GM18519 (cell line): ENCODE data around the gene LDLR.
A peak's percentile ranks its signal among the peaks of the same experiment; 100 is the strongest.
"Not testable (repeated sequence)": the region's sequence is repeated elsewhere in the genome, so short reads cannot be mapped to it uniquely, and the experiment has no call there.

Experiments
- ATAC-seq: cut with Tn5 transposase; IDR thresholded peaks from one replicate; pipeline ENCODE4 v1.9.1; 2021; ENCODE audit warnings: mild to moderate bottlenecking, moderate library complexity; ENCODE audit not compliant: unreplicated experiment, low FRiP score

The LDLR gene

DNA sequence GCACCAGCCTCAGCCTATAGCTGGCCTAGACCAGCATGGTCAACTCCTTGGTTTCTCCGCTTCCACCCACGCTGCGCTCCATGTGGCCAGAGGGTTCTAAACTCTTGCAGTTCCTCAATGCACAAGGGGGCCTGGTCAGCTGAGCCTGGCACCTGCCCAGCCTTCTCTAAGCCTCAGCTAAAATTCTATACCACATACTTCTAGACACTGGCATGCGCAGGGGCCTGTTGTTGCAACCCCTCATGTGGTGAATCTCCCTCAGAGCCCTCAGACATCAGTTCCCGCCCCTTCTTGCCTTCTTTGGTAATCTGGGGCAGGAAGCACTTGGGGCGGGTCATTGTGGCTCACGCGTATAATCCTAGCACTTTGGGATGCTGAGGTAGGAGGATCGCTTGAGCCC lies 19.7 kb upstream of the LDLR start:
- ATAC-seq: no peak

DNA sequence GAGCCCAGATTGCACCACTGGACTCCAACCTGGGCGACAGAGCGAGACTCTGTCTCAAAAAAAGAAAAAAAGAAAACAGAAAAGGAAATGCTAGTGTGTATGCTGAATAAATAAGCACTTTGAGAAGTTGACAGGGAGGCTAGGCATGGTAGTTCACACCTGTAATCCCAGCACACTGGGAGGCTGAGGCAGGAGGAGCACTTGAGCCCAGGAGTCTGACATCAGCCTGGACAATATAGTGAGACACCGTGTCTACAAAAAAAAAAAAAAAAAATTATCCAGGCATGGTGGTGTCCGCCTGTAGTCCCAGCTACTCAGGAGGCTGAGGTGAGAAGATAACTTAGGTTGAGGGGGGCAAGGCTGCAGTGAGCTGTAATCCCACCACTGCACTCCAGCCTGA lies 19.1 kb upstream of the LDLR start:
- no peak for ATAC-seq

DNA sequence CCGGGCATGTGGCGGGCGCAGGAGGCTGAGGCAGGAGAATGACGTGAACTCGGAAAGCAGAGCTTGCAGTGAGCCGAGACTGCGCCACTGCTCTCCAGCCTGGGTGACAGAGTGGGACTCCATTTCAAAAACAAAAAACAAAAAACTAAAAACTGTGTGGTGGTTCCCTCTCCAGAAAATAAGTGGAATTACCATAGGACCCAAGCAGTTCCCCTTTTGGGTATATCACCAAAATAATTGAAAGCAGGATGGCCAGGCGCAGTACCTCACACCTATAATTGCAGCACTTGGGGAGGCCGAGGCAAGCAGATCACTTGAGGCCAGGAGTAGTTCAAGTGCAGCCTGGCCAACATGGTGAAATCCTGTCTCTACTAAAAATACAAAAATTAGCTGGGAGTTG lies 15.7 kb upstream of the LDLR start:
- ATAC-seq: no peak

DNA sequence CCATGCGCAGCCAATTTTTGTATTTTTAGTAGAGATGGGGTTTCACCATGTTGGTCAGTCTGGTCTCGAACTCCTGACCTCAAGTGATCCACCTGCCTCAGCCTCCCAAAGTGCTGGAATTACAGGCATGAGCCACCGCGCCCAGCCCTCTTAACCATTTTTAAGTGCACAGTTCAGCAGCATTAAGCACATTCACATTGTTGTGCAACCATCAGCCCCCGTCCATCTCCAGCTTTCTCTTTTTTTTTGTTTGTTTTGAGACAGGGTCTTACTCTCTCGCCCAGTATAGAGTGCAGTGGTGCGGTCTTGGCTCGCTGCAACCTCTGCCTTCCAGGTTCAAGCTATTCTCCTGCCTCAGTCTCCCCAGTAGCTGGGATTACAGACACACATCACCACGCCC lies 12.5 kb upstream of the LDLR start:
- ATAC-seq: not testable (repeated sequence)

DNA sequence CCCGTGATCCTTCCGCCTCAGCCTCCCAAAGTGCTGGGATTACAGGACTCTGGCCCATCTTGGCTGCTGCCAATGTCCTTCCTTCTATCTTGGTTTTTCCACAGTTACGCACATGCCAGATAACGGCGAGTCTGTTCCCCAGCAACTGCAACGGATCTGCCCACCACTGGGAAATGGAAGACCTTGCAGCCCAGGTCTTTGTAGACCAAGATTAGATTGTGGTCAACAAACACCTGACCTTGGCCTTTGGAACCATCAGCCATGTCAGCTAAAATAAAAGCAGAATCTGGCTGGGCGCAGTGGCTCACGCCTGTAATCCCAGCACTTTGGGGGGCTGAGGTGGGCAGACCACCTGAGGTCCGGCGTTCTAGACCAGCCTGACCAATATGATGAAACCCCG lies 10.4 kb upstream of the LDLR start:
- no peak for ATAC-seq

DNA sequence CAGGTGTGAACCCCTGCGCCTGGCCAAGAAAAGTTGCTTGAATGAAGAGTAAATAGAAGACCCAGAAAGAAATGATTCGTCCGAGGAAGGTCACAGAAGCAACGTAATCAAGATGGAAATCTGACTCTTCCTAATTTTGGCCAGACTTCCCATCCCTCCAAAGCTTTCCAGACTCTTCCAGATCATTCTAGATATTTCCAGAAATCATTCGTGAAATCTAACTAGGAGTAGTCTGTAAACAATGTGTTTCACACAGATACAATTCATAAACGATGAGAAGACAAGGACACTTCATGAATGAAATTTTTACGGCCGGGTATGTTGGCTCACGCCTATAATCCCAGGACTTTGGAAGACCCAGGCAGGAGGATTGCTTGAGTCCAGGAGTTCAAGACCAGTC lies 9.3 kb upstream of the LDLR start:
- no peak for ATAC-seq

DNA sequence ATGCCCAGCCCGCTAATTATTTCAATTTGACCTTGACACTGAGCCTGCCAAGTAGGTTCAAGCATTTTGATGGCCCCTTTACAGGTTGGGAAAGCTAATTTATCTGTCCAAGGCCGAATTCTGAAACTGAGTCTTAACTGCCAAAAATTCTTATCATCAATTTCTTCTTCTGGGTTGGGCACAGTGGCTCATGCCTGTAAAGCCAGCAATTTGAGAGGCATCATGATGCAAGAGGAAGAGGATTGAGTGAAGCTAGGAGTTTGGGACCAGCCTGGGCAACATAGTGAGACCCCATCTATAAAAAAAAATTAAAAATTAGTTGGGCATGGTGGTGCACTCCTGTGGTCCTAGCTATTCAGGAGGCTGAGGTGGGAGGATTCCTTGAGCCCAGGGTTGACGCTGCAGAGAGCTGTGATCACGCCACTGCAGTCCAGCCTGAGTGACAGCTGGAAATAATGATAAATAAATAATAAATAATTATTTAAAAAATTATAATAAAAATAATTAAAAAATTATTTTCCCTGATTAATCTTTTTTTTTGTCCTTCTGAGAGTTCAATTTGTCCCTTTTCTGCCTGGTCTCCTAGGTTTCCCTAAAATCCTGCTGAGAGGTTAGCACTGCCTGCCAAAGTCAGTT lies 1.3 kb upstream of the LDLR start:
- no peak for ATAC-seq

DNA sequence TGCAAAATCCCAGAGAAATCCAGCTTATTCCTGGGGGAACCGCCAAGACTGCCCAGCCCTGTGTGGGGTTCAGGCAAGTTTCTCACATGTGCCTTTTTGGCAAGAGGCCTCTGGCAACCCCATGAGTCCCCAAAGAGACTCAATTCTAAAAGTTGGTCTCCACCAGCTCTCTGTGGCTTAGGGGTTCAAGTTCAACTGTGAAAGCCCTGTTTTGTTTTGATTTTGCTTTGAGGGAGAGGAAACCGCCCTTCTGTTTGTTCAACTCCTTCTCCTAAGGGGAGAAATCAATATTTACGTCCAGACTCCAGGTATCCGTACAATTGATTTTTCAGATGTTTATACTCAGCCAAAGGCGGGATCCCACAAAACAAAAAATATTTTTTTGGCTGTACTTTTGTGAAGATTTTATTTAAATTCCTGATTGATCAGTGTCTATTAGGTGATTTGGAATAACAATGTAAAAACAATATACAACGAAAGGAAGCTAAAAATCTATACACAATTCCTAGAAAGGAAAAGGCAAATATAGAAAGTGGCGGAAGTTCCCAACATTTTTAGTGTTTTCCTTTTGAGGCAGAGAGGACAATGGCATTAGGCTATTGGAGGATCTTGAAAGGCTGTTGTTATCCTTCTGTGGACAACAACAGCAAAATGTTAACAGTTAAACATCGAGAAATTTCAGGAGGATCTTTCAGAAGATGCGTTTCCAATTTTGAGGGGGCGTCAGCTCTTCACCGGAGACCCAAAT lies 583 bp upstream of the LDLR start:
- no peak for ATAC-seq

DNA sequence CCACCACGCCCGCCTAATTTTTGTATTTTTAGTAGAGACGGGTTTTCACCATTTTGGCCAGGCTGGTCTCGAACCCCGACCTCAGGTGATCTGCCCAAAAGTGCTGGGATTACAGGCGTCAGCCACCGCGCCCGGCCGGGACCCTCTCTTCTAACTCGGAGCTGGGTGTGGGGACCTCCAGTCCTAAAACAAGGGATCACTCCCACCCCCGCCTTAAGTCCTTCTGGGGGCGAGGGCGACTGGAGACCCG lies 676 bp downstream of the LDLR start:
- ATAC-seq: not testable (repeated sequence)

DNA sequence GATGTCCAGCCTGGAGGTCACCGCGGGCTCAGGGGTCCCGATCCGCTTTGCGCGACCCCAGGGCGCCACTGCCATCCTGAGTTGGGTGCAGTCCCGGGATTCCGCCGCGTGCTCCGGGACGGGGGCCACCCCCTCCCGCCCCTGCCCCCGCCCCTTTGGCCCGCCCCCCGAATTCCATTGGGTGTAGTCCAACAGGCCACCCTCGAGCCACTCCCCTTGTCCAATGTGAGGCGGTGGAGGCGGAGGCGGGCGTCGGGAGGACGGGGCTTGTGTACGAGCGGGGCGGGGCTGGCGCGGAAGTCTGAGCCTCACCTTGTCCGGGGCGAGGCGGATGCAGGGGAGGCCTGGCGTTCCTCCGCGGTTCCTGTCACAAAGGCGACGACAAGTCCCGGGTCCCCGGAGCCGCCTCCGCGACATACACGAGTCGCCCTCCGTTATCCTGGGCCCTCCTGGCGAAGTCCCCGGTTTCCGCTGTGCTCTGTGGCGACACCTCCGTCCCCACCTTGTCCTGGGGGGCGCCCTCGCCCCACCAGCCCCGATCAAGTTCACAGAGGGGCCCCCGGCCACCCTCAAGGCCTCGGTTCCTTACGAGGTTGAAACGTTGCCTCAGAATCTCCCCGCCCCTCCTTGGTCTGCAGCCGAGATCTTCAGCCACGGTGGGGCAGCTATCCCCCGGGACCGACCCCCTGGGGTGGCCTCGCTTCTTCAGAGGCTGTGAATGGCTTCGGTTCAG lies 1.2 kb downstream of the LDLR start:
- peak; percentile 44 for ATAC-seq

DNA sequence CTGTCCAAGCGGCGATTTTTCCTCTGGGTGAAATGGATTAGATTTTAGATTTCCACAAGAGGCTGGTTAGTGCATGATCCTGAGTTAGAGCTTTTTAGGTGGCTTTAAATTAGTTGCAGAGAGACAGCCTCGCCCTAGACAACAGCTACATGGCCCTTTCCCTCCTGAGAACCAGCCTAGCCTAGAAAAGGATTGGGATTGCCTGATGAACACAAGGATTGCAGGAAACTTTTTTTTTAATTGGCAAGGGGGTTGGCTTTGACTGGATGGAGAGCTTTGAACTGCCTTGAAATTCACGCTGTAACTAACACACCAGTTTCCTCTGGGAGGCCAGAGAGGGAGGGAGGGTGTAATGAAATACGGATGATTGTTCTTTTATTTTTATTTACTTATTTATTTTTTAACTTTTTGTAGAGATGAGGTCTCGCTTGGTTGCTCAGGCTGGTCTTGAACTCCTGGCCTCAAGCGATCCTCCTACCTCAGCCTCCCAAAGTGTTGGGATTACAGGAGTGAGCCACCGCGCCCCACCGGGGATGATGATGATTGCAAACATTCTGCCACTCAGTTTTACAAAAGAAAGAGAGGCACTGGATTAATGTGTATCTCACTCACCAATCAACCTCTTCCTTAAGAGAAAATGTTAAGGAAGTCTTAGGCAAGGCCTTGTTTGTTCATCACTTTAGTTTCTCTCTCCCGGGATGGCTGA lies 1.9 kb downstream of the LDLR start:
- no peak for ATAC-seq

DNA sequence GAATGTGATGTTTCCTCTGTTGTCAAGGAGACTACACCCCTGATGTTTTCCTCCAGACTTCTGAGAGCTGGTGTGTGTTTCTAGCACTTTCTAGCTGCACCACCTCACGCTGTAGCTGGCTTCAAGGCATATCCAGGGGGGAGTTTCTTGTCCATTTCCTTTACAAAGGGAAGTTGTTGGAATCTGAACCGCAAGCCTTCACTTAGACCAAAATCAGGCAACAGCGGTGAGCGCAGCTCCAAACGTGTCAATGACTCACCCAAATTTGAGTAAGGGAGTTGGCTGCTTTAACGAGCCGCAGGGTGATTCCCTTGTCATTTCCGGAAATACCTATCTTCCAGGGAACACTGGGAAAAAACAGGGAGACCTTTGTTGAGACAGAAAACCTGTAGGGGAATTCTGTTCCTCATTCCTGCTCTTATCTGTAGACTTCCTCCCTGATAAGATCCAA lies 2.5 kb downstream of the LDLR start:
- ATAC-seq: no peak

DNA sequence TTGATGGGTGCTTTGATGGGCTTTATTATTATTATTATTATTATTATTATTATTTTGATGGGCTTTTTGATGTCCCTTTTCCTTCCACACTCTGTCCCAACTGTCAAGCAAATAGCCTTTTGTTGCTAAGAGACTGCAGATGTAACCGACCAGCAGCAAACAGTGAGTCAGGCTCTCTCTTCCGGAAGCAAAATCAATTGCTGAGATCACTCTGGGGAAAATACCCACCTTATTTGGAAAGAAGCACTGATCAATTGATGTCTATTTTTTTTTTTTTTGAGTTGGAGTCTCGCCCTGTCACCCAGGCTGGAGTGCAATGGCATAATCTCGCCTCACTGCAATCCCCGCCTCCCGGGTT lies 2.9 kb downstream of the LDLR start:
- no peak for ATAC-seq

DNA sequence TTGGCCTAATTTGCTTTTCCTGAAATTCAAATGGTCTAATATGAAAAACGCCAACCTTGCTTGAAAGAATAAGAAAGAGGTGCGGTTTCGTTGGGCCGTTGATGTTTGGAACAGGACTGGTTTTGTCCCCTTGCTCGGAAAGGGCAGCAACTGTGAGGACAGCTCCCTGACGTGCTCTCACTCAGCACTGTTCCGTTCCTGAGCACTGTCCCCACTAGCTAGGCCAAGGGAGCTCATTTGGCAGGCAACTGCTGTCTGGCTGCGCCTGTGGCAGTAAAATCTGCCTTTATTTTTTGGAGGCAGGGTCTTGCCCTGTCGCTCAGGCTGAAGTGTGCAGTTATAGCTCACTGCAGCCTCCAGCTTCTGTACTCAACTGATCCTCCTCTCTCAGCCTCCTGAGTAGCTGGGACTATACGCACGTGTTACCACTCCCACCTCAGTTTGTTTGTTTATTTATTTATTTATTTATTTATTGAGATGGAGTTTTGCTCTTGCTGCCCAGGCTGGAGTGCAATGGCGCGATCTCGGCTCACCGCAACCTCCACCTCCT lies 4.5 kb downstream of the LDLR start:
- no peak for ATAC-seq

DNA sequence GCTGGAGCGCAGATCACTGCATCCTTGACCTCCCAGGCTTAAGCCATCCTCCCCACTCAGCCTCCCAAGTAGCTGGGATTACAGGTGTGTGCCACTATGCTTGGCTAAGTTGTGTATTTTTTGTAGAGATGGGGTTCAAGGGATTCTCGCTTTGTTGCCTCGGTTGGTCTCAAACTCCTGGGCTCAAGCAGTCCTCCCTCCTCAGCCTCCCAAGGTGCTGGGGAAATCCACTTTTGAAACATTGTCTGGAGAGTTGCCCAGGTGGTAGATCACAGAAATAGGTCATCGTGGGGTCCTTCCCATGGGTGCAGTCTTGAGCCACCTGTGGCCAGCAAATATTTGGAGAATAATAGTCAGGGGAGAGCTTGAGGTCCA lies 5.2 kb downstream of the LDLR start:
- no peak for ATAC-seq

DNA sequence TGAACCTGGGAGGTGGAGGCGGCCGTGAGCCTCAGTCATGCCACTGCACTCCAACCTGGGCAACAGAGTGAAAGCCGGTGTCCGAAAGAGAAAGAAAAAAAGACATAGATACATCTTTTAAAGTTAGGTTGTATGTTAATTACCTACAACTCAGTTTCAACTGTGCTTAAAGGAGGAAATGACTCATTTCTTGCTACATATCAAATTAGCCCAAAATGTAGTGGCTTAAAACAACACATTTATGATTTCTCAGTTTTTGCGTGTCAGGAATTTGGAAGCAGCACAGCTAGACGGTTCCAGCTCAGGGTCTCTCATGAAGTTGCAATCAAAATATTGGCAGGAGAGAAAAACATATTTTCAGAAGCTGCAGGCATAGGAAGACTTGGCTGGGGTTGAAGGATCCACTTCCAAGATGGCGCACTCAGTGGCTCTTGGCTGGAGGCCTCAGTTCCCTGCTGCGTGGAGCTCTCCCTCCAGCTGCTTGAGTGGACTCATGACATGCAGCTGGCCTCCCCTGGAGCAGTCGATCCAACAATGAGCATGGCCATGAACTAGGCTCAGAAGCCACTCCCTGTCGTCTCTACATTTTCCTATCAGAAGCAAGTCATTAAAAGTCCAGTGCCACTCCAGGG lies 7.1 kb downstream of the LDLR start:
- ATAC-seq: no peak

DNA sequence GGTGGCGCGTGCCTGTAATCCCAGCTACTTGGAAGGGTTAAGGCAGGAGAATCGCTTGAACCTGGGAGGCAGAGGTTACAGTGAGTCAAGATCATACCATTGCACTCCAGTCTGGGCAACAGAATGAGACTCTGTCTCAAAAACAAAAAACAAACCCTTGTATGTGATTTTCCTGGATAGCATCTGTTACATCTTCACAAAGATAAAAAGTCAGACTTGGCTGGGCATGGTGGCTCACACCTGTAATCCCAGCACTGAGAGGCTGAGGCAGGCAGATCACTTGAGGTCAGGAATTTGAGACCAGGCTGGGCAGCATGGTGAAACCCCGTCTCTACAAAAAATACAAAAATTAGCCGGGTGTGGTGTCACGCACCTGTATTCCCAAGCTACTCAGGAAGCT lies 8.1 kb downstream of the LDLR start:
- ATAC-seq: not testable (repeated sequence)

DNA sequence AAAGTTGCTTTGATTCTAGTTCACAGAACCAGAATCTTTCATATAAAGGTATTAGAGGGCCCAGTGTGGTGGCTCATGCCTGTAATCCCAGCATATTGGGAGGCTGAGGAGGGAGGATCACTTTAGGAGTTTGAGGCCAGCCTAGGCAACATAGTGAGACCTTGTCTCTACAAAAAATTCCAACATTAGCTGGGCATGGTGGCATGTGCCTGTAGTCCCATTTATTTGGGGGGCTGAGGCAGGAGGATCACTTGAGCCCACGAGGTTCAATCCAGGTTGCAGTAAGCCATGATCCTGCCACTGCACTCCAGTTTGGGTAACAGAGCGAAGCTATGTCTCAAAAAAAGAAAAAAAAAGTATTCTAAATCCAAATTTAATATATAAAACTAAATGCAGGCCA lies 9.1 kb downstream of the LDLR start:
- no peak for ATAC-seq

DNA sequence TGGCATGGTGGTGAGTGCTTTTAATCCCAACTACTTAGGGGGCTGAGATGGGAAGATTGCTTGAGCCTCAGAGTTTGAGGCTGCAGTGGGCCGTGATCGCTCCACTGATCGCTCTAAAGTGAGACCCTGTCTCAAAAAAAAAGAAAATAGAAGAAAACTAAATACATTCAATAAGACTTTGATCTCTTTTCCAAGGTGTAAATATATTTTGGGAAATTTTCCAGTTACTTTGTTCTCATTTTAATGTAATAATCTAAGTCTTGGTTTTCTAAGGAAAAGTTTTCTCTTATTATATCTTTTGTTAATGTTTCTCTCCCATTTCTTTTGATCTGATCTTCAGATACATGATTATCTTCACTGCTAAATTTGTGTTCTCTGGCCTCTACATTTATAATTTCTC lies 9.6 kb downstream of the LDLR start:
- no peak for ATAC-seq

DNA sequence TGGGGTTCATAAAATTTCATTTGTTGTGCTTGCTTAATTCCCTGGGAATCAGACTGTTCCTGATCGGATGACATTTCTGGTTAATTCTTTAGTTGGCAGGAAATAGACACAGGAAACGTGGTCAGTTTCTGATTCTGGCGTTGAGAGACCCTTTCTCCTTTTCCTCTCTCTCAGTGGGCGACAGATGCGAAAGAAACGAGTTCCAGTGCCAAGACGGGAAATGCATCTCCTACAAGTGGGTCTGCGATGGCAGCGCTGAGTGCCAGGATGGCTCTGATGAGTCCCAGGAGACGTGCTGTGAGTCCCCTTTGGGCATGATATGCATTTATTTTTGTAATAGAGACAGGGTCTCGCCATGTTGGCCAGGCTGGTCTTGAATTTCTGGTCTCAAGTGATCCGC lies 10.8 kb downstream of the LDLR start:
- no peak for ATAC-seq

DNA sequence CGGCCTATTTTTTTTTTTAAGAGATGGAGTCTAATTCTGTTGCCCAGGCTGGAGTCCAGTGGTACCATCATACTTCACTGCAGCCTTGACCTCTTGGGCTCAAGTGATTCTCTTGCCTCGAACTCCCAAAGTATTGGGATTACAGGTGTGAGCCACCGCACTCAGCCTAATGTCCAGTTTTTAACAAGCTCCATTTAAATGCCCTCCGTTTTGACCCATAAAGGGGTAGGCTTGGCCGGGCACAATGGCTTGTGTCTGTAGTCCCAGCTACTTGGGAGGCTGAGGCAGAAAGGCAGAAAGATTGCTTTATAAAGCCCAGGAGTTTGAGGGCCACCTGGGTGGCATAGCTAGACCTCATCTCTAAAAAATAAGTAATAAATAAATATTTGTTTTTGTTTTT lies 11.8 kb downstream of the LDLR start:
- ATAC-seq: no peak
